Testis (tissue), 2 donors: ENCODE measurements around the gene ZNF48.

Source experiments
- CTCF ChIP-seq, 3 experiments: fragments of 450-650 bp in 2 of 3; fragments of 200-600 bp in 1 of 3; sonication (generic) in 1 of 3; IDR thresholded peaks; one replicate each; pipeline ENCODE4 v1.5.1; 2016 to 2019; ENCODE audit warnings: antibody characterized with exemption in 3 of 3, mild to moderate bottlenecking in 2 of 3, moderate library complexity in 1 of 3
- POLR2A ChIP-seq: fragments of 450-650 bp; IDR thresholded peaks from one replicate; pipeline ENCODE4 v1.6.1; 2017; ENCODE audit warnings: antibody characterized with exemption, mild to moderate bottlenecking, moderate library complexity

- peak in 1 of 3 experiments; percentile 6 for TF ChIP-seq CTCF (IDR thresholded peaks at IDR 0.05)
- no peak for TF ChIP-seq POLR2A
These were observed 25.2 kb upstream of the ZNF48 start for GRCh38 chr16:30369938-30370455.
